ENCODE data around the gene SCP2. TPM values are rescaled to one million over a fixed set of nuclear protein-coding genes. Genes with fewer than 3 reads are reported as not detected.
A peak's percentile ranks its signal among the peaks of the same experiment; 100 is the strongest.

The SCP2 gene
- total RNA-seq, 2 donors from 2014 or later, result 69.3 to 99.4 TPM

GRCh38 chr1:53061123-53061858 is 134.2 kb downstream of the SCP2 start:
- no peak for TF ChIP-seq CTCF (conservative IDR thresholded peaks at IDR 0.05)
- Mint-ChIP-seq H3K27me3 (ENCODE audit: insufficient read depth) (peaks cover 88% of the 10 kb centered on the region), H3K36me3 (ENCODE audit: low read depth) (no peaks in the 10 kb centered on the region), H3K4me1 (peaks cover 4% of the 10 kb centered on the region), H3K27ac (no peak overlapping the region), H3K4me3 (peak overlapping the region; percentile 59), H3K9me3 (no peaks in the 10 kb centered on the region)
- Histone ChIP-seq H3K4me1 (ENCODE audit: control insufficient read depth, insufficient read depth, low read length) (peaks cover 5% of the 10 kb centered on the region), H3K27me3 (ENCODE audit: control insufficient read depth, insufficient read depth, low read length, poor library complexity, severe bottlenecking) (peaks cover 96% of the 10 kb centered on the region), H3K9ac (ENCODE audit: extremely low read depth, low read length, poor library complexity, severe bottlenecking) (no peak overlapping the region), H3K36me3 (ENCODE audit: control insufficient read depth, insufficient read depth, low read length) (no peaks in the 10 kb centered on the region), H3K9me3 (ENCODE audit: control insufficient read depth, low read length) (no peaks in the 10 kb centered on the region), H3K27ac (ENCODE audit: low read depth, low read length) (no peak overlapping the region), H3K4me3 (ENCODE audit: low read length) (peak overlapping the region; percentile 69)
- WGBS, 2 experiments (ENCODE audit: insufficient coverage in 1 of 2, insufficient read length in 1 of 2), result 66% methylated on average over 13 to 19 of the region's 19 CpGs
- peak; percentile 51 for DNase-seq

- Histone ChIP-seq H3K9ac (ENCODE audit: extremely low read depth, low read length, poor library complexity, severe bottlenecking) (no peak within 1 kb of the TSS), H3K36me3 (ENCODE audit: control insufficient read depth, insufficient read depth, low read length) (no peaks in the 10 kb centered on the region), H3K27me3 (ENCODE audit: control insufficient read depth, insufficient read depth, low read length, poor library complexity, severe bottlenecking) (peaks cover 100% of the 10 kb centered on the region), H3K4me1 (ENCODE audit: control insufficient read depth, insufficient read depth, low read length) (peaks cover 5% of the 10 kb centered on the region), H3K9me3 (ENCODE audit: control insufficient read depth, low read length) (no peaks in the 10 kb centered on the region), H3K27ac (ENCODE audit: low read depth, low read length) (no peak within 1 kb of the TSS), H3K4me3 (ENCODE audit: low read length) (peak within 1 kb of the TSS; percentile 69)
- H3K4me3 Mint-ChIP-seq, result peak within 1 kb of the TSS; percentile 59
- no peak within 1 kb of the TSS for H3K27ac Mint-ChIP-seq
- 3 to 5% methylated on average over 11 to 72 of the region's 73 CpGs for WGBS, 2 experiments (ENCODE audit: insufficient coverage in 1 of 2, insufficient read length in 1 of 2)
- TF ChIP-seq CTCF (conservative IDR thresholded peaks at IDR 0.05), result no peak
- H3K36me3 Mint-ChIP-seq (ENCODE audit: low read depth), result no peaks in the 10 kb centered on the region
- peak; percentile 71 for DNase-seq
- peaks cover 88% of the 10 kb centered on the region for H3K27me3 Mint-ChIP-seq (ENCODE audit: insufficient read depth)
- H3K9me3 Mint-ChIP-seq, result no peaks in the 10 kb centered on the region
- peaks cover 4% of the 10 kb centered on the region for H3K4me1 Mint-ChIP-seq
These were observed 135.0 kb downstream of the SCP2 start, which contains the start of gene PODN for GRCh38 chr1:53061859-53062707. Gene PODN, plus strand, starts transcription at chr1:53062213. Its CDS starts 7,643 bp downstream, at chr1:53069856.

GRCh38 chr1:53062708-53063591 is 135.9 kb downstream of the SCP2 start:
- Histone ChIP-seq H3K9me3 (ENCODE audit: control insufficient read depth, low read length) (no peaks in the 10 kb centered on the region), H3K9ac (ENCODE audit: extremely low read depth, low read length, poor library complexity, severe bottlenecking) (no peak overlapping the region), H3K4me1 (ENCODE audit: control insufficient read depth, insufficient read depth, low read length) (peaks cover 5% of the 10 kb centered on the region), H3K4me3 (ENCODE audit: low read length) (peak overlapping the region; percentile 69), H3K36me3 (ENCODE audit: control insufficient read depth, insufficient read depth, low read length) (no peaks in the 10 kb centered on the region), H3K27me3 (ENCODE audit: control insufficient read depth, insufficient read depth, low read length, poor library complexity, severe bottlenecking) (peaks cover 97% of the 10 kb centered on the region), H3K27ac (ENCODE audit: low read depth, low read length) (no peak overlapping the region)
- Mint-ChIP-seq H3K27ac (no peak overlapping the region), H3K4me3 (peak overlapping the region; percentile 59), H3K4me1 (peaks cover 4% of the 10 kb centered on the region), H3K36me3 (ENCODE audit: low read depth) (no peaks in the 10 kb centered on the region), H3K9me3 (no peaks in the 10 kb centered on the region), H3K27me3 (ENCODE audit: insufficient read depth) (peaks cover 82% of the 10 kb centered on the region)
- TF ChIP-seq CTCF (conservative IDR thresholded peaks at IDR 0.05), result peak; percentile 29
- DNase-seq, result peak; percentile 81
- WGBS, 2 experiments (ENCODE audit: insufficient coverage in 1 of 2, insufficient read length in 1 of 2), result 13 to 17% methylated on average over 31 to 61 of the region's 61 CpGs

All from endodermal cell (in vitro differentiated cells).